GM12891 (cell line): ENCODE measurements around the gene SNAI3.

Experiments used
- POLR2A ChIP-seq: IDR thresholded peaks from 2 replicates; pipeline ENCODE4 v1.6.1; 2011; ENCODE audit warnings: low read depth, low read length, control low read depth
- POLR2AphosphoS5 ChIP-seq: IDR thresholded peaks from 2 replicates; pipeline ENCODE4 v1.6.1; 2011; ENCODE audit warnings: low read depth, low read length, control low read depth
- SPI1 ChIP-seq: IDR thresholded peaks from 2 replicates; pipeline ENCODE4 v1.6.1; 2011; ENCODE audit warnings: low read depth, low read length, control low read depth

- TF ChIP-seq POLR2AphosphoS5 (no peak), POLR2A (no peak), SPI1 (no peak)
These were observed 35.8 kb upstream of the SNAI3 start for GRCh38 chr16:88721815-88722755.
